IPS-NIHi7 (cell line): Measurements from ENCODE around the gene LAPTM5.
A peak's percentile ranks its signal among the peaks of the same experiment; 100 is the strongest.

ENCODE experiments used
- DNase-seq: peaks from one replicate; pipeline ENCODE4 v3.0.0; 2012; ENCODE audit warnings: mixed read lengths; ENCODE audit errors: extremely low spot score

LAPTM5 gene

DNA sequence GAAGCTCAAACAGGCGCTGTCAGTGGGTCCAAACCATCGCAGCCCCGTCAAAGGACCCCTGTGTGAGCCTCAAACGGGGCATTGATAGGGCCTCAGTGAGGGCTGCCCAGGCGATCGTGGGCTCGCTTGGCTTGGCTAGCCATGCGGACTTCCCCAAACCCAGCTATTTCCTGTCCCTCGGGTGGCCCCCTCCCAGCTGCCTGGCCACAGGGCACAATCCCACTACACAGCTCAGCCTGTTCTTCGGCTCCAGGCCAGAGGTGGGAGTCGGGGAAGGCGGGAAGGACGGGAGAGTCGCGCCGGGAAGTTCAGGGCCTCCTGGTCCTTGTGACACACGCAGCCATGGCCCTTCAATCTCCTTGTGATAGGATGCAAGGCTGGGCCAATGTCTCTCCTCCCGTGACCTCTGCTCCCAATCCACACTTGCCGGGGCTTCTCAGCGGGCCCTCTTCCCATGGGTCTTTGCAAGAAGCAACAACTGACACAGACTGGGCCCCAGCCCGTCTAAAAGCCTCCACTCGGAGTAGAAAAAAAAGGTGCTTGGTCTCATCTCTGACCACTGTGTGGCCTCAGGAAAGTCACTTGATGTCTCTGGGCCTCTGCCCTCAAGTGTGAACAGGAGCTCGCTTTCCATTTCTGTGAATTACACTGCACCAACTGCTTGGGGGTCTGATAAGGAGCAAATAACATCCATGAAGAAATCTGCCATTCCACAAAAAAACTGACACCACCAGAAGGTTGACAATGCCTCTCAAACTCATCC, 27.0 kb downstream of the LAPTM5 start:
- no peak for DNase-seq

DNA sequence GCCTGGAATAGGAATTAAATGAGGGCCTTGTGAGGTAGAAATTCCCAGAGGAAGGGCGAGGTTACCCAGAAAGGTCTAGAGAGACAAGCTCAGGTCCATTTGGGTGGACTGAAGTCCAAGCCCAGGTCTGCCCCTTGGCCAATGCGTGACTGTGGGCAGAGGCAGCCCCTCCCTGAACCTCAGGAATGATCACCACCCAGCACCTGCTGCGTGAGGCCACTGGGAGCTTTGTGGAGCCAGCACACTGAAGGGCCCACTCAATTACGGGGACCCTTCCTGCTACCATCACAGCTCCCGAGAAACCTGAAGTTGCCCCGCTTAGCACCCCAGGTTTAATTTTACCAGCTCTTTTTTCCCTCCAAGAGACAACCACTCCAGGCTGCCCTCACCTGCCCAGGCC, 27.7 kb downstream of the LAPTM5 start:
- DNase-seq, result no peak

DNA sequence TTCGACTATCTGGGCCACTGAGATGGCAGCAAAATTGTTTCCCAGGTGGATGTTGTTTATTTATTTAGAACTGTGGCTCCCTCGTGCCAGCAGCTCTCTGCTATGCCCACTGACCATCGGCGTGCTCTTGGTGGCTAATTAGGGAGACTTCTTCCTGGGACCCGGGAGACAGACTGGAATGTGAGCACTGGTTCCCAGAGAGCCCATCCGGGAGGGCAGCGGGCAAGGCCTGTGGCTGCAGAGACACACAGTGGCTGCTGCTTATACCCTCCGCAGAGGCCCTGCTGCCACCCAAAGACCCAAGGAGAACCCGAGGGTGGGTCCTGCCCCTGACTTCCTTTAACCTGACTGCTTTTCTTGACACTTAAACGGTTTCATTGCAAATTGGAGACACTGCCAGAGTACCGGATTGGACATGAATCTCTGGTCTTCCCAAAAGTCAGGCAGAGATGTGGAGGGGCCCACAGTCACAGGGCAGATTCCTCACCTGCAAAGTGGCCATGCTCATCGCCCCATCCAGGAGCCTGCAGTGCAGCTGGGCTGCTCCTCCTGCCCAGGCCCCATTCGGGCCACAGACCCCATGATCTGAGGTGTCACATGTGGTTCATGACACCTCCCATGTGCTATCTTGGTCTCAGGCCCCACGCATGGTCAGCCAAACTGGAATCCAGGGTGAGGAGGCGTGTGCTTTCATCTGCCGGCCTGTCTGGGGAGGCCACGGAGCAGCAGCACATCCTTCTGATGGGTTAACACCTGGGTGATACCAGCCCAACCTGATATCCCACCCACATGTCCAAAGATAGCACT, 28.5 kb downstream of the LAPTM5 start:
- DNase-seq, result no peak

DNA sequence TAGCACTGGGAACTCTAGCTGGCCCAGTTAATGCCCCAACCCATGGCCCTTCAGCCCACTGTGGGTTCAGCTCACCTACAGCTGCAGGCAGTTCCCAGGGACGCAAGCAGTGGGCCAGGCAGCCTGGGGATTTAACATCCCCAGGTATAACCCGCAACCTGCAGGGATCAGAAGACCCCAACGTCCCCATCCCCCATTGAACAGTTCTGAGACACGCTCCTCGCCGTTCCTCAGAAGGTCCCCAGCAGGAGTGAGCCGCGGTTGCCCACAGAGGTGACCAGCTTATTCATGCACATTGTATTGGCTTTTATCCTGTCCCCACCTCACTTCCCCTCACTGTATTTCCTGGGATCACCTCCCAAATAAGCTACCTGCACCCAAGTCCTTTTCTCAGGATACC, 29.2 kb downstream of the LAPTM5 start:
- no peak for DNase-seq

DNA sequence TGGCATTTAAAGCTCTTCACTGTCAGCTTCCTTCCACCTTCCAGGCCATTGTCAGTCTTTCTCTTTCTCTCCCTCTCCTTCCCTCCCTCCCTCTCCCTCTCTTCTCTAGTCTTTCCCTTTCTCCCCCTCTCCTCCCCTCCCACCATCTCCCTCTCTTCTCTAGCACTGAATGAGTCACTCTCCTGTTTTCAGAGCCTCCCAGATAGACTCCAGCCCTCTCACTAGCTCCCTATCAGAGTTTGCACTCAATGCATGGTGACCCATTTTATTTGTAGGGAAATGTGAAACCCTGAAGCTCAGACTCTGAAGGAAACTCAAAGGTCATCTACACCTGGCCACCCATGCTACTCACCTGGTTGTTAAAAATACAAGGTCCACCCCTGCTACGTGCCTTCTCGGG, 29.8 kb downstream of the LAPTM5 start:
- DNase-seq, result no peak

DNA sequence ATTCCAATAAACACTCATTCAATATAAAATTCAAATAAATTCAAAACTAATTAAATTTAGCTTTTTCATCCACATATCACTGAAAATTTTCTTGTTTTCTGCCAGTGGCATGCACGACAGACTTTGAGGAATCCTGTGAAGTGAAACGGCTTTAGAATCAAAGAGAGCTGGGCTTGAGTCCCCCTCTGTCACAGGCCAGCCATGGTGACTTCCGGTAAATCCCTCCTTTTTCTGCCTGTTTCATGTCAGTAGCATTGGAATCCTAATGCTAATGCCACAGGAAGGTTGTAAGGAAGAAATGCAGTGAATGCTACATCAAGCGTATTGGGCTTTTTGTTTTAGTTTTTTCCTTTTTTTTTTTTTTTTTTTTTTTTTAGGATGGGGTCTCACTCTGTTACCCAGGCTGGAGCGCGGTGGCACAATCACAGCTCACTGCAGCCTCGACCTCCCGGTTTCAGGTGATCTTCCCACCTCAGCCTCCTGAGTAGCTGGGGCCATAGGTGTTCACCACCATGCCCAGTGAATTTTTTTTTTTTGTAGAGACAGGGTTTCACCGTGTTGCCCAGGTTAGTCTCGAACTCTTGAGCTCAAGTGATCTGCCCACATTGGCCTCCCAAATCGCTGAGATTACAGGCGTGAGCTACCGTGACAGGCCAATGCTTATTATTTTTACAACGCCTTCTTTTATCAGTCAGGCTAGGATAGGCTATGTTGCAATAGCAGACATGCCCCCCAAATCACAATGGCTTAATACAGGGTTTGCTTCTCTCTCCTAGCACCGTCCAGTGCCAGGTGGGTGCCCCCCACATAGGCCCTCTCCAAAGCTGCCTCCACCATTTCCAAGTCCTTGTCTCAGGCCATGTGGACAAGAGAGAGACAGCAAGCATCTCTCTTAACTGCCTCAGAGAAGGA, 30.5 kb downstream of the LAPTM5 start:
- DNase-seq, result no peak

DNA sequence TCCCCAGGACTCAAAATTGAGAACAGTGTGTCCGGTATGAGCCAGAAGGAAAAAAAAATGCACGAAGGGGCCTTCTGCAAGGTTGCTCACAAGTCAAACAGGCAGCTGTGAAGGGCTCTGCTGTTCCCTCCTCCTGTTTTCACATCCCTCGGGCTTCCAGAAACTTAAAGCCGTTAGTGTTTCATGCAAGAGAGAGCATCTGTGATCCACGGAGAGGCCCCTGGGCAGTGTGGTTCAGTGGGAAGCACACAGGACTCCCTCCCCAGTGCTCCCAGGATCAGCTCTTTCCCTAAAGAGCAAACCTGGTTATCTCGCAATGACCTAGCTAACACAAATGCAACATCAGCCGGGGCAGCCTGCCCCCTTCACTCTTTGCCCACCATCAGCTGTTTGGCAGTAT, 31.3 kb downstream of the LAPTM5 start:
- DNase-seq, result no peak

DNA sequence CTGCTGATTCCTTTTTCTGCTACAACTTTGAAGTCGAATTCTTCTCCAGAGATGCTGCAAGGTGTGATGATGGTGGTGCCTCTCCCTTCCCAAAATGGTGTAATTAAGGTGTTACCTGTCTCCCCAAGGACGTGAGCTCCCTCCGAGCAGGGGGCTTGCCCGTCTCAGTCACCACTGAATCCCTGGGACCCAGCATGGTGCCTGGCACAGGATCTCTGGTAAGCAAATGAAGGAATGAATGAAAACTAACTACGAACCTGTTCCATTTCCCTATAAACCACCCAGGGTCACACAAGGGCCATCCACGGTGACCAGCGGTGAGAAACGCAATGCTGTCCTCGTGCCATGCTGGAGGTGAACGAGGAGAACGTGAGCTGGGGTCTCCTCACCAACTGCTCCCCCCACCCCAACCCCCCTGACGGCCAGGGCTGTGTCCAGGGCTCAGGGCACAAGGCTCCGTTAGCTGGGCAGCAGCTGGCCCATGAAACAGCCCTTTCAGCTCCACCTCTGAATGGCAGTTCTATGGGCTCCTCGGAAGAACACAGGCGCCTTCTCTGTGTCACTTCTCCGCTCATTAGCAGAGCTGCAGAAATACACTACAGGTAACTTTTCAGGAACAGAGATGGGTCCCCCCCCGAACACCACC, 32.0 kb downstream of the LAPTM5 start:
- no peak for DNase-seq

DNA sequence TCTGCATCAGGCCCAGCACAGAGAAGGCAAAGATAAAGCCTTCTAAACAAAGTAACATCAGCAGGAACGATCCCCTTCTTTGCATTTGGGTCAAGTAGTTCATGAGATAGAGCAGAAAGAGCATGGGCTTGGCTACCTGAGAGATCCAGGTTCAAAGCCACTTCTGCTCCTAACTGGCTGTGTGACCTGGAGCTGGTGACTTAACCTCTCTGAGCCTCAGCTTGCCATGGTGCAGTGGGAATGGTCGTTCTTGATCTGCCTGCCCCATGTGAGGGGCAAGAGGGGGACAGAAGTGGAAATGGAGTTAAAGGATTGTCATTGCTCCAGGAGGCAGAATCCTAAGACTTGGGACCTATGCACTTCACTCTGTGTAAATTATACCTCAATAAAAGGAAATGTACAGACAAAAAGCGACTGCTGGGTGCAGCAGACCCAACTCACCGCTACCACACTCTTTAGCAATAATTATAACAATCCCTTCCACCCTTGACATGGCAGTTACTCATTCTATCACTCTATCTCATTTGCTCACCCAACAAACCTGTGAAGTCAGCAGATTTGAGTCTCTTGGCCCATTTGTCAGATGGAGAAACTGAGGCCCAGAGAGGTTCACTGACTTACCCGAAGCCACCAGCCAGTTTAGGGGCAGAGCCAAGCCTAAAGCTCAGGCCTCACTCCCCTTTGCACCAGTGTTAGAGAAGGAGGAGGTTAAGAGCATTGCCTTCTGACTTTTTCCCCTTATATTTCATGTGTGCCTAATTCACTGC, 32.7 kb downstream of the LAPTM5 start:
- DNase-seq, result no peak

DNA sequence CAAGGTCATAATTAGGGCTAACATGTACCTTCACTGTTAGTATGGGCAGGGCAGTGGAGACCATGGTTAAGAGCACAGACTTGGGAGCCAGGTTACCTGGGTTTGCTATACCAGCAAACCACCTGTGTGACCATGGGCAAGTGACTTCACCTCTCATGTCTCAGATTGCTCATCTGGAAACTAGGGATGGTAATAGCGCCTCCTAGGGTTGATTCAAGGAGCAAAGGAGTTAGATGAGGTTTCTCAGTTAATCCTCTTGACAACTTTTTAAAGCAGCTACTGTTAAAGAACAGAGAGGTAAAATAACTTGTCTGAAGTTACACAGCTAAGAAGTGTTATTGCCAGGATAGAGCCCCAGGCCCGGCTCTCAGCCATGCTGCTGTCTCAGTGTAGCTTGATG, 33.4 kb downstream of the LAPTM5 start:
- DNase-seq, result no peak

DNA sequence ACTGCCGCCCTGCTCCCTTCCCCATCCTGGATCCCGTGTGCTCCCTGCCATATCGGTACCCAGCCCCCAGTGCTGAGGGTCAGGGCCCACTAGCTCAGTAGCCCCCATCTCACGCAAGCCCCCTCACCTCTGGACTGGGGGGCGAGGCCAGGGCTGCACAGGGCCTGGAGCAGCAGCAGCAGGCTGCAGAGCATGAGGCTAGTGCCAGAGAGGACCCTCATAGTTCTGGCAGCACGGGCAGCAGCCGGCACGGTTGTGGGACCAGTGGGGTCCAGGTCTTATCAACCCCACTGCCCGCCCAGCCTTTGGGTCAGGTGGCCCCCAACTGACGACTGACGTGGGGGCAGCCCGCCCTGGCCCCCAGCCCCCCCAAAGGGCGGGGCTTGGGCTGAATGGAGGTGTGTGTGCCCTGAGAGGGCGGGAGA, 34.2 kb downstream of the LAPTM5 start, which contains the start of gene MATN1:
TSS of gene MATN1 (minus strand) at position 255 of the 425 bp plus-strand sequence. CDS start at position 221, 34 bp downstream.
- no peak for DNase-seq

DNA sequence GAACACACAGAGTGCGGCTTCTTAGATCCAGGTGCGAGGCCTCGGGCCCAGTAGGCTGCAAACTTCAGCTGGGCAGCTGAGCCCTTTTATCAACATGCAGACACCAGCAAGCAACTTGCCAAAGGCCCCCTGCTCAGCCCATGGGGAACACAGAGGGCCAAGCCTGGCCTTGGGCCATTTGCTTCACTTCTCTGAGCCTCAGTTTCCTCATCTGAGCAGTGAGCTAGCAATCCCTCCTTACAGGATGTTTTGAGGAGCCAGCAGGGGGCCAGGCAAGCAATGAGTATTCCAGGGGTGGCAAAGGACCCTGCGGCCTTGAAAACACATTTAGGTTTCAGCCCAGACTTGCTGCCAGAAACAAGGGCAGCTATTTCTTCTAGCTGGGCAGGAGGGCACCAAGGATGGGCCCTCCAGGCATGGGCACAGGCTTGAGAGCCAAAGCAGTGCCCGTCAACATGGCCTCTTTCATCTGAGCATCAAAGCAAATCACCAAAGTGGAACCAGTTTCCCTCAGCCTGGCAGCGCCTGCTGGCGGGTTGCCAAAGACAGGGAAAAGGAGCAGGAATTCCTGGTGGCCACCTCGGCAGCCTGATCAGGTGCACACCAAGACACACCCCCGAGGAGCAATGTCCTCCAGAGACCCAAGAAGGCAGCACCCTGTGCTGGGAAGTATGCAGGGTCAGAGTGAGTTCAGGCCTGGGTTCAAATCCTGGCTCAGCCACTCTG, 35.6 kb downstream of the LAPTM5 start:
- DNase-seq, result no peak

DNA sequence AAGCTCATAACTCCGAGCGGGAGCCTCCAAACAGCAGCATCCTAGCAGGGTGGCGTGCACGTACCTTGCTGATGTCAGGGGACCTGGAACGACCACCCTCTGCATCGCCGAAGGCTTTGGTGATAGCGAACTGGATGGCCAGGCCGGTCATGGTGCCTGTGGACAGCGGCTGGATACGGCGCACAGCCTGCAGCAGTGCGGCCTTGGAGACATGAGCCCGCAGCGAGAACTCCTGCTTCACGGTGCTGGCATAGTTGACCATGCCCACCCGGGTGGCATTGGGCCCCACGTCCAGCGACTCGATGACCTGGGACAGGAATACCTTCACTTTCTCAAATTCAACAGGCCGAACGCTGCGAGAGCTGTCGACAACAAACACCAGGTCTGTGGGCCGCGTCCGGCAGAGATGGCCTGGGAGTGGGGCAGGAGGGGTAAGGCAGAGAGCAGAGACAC, 36.2 kb downstream of the LAPTM5 start:
- no peak for DNase-seq

DNA sequence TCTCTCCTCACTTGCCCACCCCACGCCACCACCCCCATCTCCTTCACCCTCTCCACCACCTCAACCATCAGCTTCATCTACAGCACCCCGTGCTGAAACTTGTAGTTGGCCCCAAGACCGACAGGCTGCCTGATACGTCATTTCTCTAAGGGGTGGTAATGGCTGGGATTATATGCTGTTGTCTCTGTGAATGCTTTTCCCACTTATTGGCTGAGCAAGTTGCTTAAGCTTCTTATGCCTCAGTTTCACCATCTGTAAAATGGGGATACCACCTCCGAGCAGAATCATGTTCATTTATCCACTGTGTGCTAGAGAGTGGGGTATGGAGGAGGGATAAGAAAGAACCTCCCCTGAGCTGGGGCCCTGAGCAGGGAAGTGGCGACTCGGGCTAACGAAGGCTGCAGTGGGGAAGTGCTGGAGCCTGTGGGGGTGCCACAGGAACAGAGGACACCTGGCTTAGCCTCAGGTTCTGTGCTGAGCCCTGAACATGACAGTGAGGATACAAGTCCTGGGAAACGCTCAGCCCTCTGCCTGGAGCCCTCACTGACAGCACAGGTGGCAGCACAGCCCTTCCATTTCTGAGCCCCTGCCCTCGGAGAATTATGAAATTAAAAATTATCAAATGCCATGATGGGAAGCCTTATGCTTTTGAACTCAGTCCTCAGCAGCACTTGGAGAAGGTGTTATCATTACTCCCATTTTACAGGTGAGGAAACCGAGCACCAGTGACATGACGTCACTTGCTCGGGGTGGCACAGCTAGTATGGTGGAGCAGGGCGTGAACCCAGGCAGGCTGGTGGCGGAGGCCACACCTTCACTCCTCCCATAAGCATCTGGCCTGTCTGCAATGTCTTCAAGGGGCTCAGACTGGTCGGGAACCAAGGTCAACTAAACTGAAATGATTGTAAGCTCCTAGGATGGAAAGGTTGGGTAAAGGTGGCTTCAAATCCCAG, 37.0 kb downstream of the LAPTM5 start:
- no peak for DNase-seq

DNA sequence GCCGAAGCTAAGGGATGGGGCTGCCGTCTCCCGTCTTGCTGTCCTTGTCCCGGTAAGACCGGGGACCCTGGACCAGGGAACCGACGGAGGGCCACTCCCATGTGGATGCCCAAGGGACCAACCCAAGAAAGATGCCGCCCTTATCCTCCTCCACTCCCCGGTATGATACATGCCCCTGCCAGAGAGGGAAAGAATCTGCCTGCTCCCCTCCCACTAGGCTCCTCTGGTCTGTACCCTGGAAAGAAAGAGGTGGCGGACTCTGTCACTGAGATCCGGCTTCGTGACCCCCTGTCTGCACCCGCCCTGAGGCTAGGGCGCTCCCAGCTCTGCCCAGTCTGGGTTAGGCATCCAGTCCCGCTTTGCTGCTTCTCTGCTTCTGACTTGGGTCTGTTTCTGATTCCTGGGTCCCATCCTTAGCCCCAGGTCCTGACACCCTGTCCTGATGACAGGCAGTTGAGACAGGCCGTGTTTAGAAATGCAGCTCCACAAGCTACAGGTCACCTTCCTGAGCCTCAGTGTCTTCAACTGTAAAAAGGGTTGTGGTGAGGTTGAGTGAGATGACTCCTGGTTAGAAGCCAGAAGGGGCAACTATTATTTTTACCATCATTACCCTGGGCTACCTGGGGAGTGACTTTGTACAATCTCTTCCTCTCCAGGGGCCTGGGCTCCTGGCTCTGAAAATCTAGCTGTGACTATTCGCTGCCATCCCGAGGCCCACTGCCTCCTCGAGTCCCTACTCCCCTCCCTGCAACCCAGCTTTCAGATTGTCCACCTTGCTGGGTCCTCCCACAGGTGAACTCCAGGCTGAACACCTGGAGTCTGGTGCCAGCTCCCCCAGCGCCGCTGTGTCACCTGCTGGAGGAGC, 37.9 kb downstream of the LAPTM5 start:
- DNase-seq, result no peak

DNA sequence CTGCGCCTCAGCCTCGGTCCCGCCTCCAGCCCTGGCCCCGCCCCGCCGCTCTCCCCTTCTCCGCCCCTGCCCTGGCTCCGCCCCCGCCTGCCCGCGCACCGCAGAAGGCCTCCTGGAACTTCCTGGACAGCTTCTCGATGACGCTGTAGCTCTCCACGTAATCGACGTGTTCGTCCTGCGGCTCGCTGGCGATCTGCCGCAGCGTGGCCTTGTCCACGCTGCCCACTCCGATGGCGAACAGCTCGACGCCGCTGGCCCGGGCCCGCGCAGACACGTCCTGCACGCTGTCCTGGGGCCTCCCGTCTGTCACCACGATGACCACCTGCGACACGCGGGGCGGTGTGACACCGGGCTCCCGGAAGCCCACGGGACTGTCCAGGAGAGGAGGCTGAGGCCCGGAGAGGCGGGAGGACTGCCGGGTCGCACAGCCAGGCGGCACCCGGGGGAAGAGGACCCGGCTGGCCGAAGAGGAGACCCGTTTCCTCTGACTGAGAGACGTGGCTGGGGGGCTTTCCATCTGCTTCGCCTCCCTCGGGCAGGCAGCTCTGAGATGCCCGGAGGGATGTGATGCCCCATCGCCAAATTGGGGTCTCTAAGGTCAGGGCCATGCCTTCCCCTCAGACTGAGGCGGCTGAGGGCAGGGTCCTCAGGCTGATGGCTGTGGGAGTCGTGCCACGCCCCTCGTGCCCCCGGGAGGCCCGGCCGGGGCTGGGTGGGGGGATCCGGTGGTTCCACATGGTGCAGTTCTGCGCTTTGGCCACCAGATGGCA, 38.8 kb downstream of the LAPTM5 start:
- DNase-seq, result peak; percentile 78

DNA sequence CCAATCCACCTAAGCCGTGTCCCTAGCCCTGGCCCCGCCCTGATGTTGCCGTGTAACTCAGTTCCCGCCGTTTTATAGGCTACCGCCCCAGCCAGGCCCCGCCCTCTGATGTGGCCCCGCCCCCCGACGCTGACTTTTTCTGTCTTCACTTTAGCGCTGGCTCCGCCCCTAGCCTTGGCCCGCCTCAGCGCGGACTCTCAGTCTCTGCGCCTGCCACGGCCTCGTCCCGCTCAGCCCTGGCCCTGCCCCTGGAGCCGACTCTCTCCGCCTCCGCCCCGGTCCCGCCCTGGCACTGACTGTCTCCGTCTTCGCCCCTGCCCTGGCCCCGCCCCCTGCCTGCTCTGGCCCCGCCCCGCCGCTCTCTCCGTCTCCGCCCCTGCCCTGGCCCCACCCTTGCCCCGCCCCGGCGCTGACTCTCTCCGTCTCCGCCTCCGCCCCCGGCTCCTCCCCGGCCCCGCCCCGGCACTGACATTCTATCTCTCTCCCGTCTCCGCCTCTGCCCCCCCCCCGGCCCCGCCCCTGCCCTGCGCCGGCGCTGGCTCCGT, 39.4 kb downstream of the LAPTM5 start:
- DNase-seq, result peak; percentile 83
